Measurements from ENCODE around the gene RRP15. TPM values are rescaled to one million over a fixed set of nuclear protein-coding genes. Genes with fewer than 3 reads are reported as not detected.

Gene RRP15
- total and polyA plus RNA-seq, 2 experiments from 2014 or later, result 19.8 to 86.5 TPM

DNA sequence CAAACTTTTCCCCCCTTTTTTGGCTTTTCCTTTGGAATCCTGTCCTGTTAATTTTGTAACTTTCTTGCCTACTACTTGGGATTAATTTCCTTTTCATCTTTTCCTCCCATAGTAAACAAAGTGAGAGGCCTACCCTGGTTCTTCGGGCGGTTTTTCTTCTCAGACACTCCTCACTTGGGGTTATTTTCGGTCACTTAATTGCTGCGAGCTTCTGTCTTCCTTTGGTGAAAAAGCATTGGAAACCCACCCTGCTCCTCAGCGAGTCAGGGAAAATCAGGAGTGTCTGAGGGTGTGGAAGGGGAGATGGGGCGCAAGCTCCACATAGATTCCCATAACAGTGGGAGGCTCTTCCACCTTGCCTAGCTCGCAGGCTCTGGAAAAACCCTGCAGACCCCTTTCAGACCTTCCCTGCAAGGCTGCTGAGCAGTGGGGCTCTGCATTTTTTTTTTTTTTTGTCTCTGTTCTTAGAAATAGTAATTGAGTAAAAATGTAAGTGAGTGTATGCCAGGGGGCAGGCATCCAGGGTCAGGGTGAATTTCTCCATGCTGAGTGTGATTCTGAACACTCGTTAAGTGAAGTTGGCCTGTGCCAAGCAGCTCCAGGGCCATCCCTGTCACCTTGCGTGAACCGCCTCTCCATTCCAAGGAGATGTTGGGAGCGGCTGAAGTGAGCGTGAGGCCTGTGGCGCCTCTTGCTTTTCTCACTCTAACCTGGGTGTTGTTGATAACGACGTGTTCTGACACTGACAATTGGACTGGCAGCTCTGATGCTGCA lies 80.3 kb downstream of the RRP15 start:
- Histone ChIP-seq H2AFZ (no peak overlapping the region), H3K27ac (ENCODE audit: low read depth) (no peak overlapping the region), H3K79me2 (replicated peaks; ENCODE audit: insufficient read depth) (no peaks in the 10 kb centered on the region), H3F3A (replicated peaks; ENCODE audit: low read depth) (no peaks in the 10 kb centered on the region), H3K27me3 (ENCODE audit: insufficient read depth) (no peaks in the 10 kb centered on the region), H3K36me3 (ENCODE audit: insufficient read depth) (no peaks in the 10 kb centered on the region), H3K9me2 (ENCODE audit: insufficient read depth) (0 out of 2 replicates have a peak, but pooled peaks cover 2% of the 10 kb centered on the region), H3K4me2 (no peak overlapping the region), H3K4me3 (no peak overlapping the region), H3K4me1 (ENCODE audit: insufficient read depth) (no peaks in the 10 kb centered on the region; the same call in 1 of the 2 replicates), H4K20me1 (replicated peaks; ENCODE audit: insufficient read depth) (no peaks in the 10 kb centered on the region)
- H3K36me3 Mint-ChIP-seq (ENCODE audit: low read depth), result no peaks in the 10 kb centered on the region
- TF ChIP-seq JUNB (IDR thresholded peaks at IDR 0.05; ENCODE audit: unreplicated experiment), result no peak
- TF ChIP-seq, protein P1, sequence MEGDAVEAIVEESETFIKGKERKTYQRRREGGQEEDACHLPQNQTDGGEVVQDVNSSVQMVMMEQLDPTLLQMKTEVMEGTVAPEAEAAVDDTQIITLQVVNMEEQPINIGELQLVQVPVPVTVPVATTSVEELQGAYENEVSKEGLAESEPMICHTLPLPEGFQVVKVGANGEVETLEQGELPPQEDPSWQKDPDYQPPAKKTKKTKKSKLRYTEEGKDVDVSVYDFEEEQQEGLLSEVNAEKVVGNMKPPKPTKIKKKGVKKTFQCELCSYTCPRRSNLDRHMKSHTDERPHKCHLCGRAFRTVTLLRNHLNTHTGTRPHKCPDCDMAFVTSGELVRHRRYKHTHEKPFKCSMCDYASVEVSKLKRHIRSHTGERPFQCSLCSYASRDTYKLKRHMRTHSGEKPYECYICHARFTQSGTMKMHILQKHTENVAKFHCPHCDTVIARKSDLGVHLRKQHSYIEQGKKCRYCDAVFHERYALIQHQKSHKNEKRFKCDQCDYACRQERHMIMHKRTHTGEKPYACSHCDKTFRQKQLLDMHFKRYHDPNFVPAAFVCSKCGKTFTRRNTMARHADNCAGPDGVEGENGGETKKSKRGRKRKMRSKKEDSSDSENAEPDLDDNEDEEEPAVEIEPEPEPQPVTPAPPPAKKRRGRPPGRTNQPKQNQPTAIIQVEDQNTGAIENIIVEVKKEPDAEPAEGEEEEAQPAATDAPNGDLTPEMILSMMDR (conservative IDR thresholded peaks at IDR 0.05; ENCODE audit: low read depth in 2 of 2), result no peak
- TF ChIP-seq EZH2 (IDR thresholded peaks at IDR 0.05; ENCODE audit: low read depth, unreplicated experiment), result no peak
- no peak for TF ChIP-seq STAT1 (IDR thresholded peaks at IDR 0.05; ENCODE audit: unreplicated experiment)
- no peak for TF ChIP-seq EZH2phosphoT487 (IDR thresholded peaks at IDR 0.05; ENCODE audit: unreplicated experiment)
- DNase-seq (ENCODE audit: low spot score) (no peak), ATAC-seq (no peak; the same call in 2 of the 3 replicates)
- no peak overlapping the region for H3K4me3 Mint-ChIP-seq
- H3K4me1 Mint-ChIP-seq, result peaks cover 6% of the 10 kb centered on the region; the same call in 1 of the 3 replicates
- H3K9me3 Mint-ChIP-seq, result no peaks in the 10 kb centered on the region
- H3K27ac Mint-ChIP-seq, result no peak overlapping the region
- no peaks in the 10 kb centered on the region for H3K27me3 Mint-ChIP-seq (ENCODE audit: insufficient read depth, low read depth, poor library complexity)

DNA sequence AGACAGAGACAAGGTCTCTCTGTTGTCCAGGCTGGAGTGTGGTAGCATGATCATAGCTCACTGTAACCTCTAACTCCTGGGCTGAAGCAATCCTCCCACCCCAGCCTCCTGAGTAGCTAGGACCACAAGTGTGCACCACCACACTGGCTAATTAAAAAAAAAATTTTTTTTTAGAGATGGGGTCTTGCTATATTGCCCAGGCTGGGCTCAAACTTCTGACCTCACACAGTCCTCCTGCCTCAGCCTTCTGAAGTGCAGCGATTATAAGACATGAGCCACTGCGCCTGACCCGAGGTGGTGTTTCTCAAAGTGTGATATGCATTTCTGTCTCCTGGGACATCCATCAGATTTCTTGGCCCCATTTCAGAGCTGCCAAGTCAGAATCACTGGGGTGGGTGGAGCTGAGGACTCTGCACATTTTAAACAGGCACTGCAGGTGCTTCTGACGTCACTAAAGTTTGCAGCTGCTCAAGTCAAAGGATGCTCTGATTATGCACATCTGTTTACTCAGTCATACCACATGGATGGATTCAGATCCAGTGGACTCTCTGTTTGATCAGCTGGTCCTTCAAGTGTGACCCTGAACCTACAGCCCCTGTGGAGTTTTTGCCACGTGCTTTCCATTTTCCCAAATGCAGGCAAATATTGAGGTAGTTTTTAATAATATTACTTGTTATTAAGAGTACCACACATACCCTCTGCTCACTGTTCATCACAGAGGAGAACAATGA lies 81.4 kb downstream of the RRP15 start:
- TF ChIP-seq EZH2 (IDR thresholded peaks at IDR 0.05; ENCODE audit: low read depth, unreplicated experiment), result no peak
- TF ChIP-seq ZNF114 (CRISPR knock-in tag; IDR thresholded peaks at IDR 0.05), result no peak
- no peak for TF ChIP-seq STAT1 (IDR thresholded peaks at IDR 0.05; ENCODE audit: unreplicated experiment)
- no peak for TF ChIP-seq ZNF331 (CRISPR knock-in tag; IDR thresholded peaks at IDR 0.05; ENCODE audit: low read depth)

More for the DNA sequence above, 81.4 kb downstream of the RRP15 start:
- Histone ChIP-seq H3K36me3 (ENCODE audit: insufficient read depth) (no peaks in the 10 kb centered on the region), H3K4me3 (no peak overlapping the region), H3K9me2 (ENCODE audit: insufficient read depth) (0 out of 2 replicates have a peak, but pooled peaks cover 2% of the 10 kb centered on the region), H2AFZ (no peak overlapping the region), H3K27ac (ENCODE audit: low read depth) (no peak overlapping the region), H3K27me3 (ENCODE audit: insufficient read depth) (no peaks in the 10 kb centered on the region), H3K4me2 (no peak overlapping the region), H3K4me1 (ENCODE audit: insufficient read depth) (no peaks in the 10 kb centered on the region), H4K20me1 (replicated peaks; ENCODE audit: insufficient read depth) (no peaks in the 10 kb centered on the region), H3F3A (replicated peaks; ENCODE audit: low read depth) (no peaks in the 10 kb centered on the region), H3K79me2 (replicated peaks; ENCODE audit: insufficient read depth) (no peaks in the 10 kb centered on the region)
- Mint-ChIP-seq H3K27ac (no peak overlapping the region), H3K9me3 (no peaks in the 10 kb centered on the region), H3K36me3 (ENCODE audit: low read depth) (no peaks in the 10 kb centered on the region), H3K4me3 (no peak overlapping the region), H3K27me3 (ENCODE audit: insufficient read depth, low read depth, poor library complexity) (no peaks in the 10 kb centered on the region), H3K4me1 (peaks cover 6% of the 10 kb centered on the region; the same call in 1 of the 3 replicates)
- DNase-seq (ENCODE audit: low spot score) (no peak), ATAC-seq (no peak)
